Vagina (tissue), 2 donors: ENCODE data around the gene VAV3.

Source experiments
- POLR2A ChIP-seq, 2 donors: fragments of 450-650 bp; IDR thresholded peaks; one replicate each; pipeline ENCODE4 v1.6.1; 2017; ENCODE audit warnings: antibody characterized with exemption in 2 of 2, mild to moderate bottlenecking in 2 of 2, moderate library complexity in 2 of 2
- POLR2AphosphoS5 ChIP-seq, 2 donors: sonication (generic); formaldehyde crosslinking; IDR thresholded peaks; one replicate each; pipeline ENCODE4 v1.9.0; 2017; ENCODE audit warnings: antibody characterized with exemption in 2 of 2, mild to moderate bottlenecking in 2 of 2, low read depth in 1 of 2; ENCODE audit not compliant: insufficient read depth in 1 of 2
- TF ChIP-seq, protein P1 (sequence below), 3 experiments: fragments of 450-650 bp in 2 of 3; fragments of 200-600 bp in 1 of 3; sonication (generic) in 1 of 3; IDR thresholded peaks; one replicate each; pipeline ENCODE4 v1.5.1; 2017 to 2019; ENCODE audit warnings: antibody characterized with exemption in 3 of 3, mild to moderate bottlenecking in 2 of 3, moderate library complexity in 2 of 3

DNA sequence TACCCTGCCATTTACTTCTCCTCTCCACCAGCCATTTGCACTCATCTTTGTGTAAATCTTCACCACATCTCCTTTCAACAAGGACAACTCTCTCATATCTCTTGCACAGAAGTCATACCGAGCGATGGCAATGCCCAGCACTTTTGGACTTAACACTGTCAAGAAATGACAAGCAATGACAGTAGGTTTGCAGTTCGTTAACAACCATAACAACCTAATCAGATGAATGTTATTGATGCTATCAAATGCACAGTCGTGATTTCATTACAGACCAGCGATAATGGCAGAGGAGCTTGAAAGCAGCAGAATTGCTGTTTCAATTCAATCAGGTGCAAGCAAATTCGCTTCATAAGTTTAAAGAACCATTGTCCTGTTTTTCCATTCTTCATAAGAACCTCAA lies 390.9 kb downstream of the VAV3 start:
- TF ChIP-seq, protein P1, sequence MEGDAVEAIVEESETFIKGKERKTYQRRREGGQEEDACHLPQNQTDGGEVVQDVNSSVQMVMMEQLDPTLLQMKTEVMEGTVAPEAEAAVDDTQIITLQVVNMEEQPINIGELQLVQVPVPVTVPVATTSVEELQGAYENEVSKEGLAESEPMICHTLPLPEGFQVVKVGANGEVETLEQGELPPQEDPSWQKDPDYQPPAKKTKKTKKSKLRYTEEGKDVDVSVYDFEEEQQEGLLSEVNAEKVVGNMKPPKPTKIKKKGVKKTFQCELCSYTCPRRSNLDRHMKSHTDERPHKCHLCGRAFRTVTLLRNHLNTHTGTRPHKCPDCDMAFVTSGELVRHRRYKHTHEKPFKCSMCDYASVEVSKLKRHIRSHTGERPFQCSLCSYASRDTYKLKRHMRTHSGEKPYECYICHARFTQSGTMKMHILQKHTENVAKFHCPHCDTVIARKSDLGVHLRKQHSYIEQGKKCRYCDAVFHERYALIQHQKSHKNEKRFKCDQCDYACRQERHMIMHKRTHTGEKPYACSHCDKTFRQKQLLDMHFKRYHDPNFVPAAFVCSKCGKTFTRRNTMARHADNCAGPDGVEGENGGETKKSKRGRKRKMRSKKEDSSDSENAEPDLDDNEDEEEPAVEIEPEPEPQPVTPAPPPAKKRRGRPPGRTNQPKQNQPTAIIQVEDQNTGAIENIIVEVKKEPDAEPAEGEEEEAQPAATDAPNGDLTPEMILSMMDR (IDR thresholded peaks at IDR 0.05) = no peak
- TF ChIP-seq POLR2AphosphoS5 (IDR thresholded peaks at IDR 0.05; ENCODE audit: insufficient read depth in 1 of 2, low read depth in 1 of 2) = no peak
- TF ChIP-seq POLR2A (IDR thresholded peaks at IDR 0.05) = no peak
